Peyer's patch (tissue), 4 donors: Measurements from ENCODE around the gene FBXO36. TPM values are rescaled to one million over a fixed set of nuclear protein-coding genes. Genes with fewer than 3 reads are reported as not detected.

Experiments used
- DNase-seq, 3 donors: peaks; one replicate each; pipeline ENCODE4 v3.0.0-alpha.2; 2017 to 2019
- H3K27ac ChIP-seq, 4 donors: fragments of 200-600 bp; sonication (generic); one replicate each; pipeline ENCODE4 v1.5.1; 2016 to 2019
- H3K27me3 ChIP-seq, 2 donors: fragments of 200-600 bp; sonication (generic); one replicate each; pipeline ENCODE4 v1.5.1; 2019
- H3K36me3 ChIP-seq, 3 donors: fragments of 200-600 bp; sonication (generic); one replicate each; pipeline ENCODE4 v1.5.1; 2016 to 2019
- H3K4me1 ChIP-seq, 4 donors: fragments of 200-600 bp; sonication (generic); one replicate each; pipeline ENCODE4 v1.5.1; 2016 to 2019
- H3K4me3 ChIP-seq, 4 donors: fragments of 200-600 bp; sonication (generic); 1 replicate in 3 of 4; 2 replicates in 1 of 4; pipeline ENCODE4 v1.5.1; 2016 to 2019; ENCODE audit warnings: mild to moderate bottlenecking in 1 of 4
- H3K9me3 ChIP-seq, 4 donors: fragments of 200-600 bp; sonication (generic); one replicate each; pipeline ENCODE4 v1.5.1; 2016 to 2019; ENCODE audit warnings: mild to moderate bottlenecking in 1 of 4
- POLR2A ChIP-seq, 2 donors: fragments of 450-650 bp; IDR thresholded peaks; one replicate each; pipeline ENCODE4 v1.5.1; 2017; ENCODE audit warnings: antibody characterized with exemption in 2 of 2, mild to moderate bottlenecking in 2 of 2, moderate library complexity in 2 of 2
- total RNA-seq, 4 donors: library from RNA; depleted of rRNA; stranded (reverse); fragments of >200 nt; gene quantifications; one replicate each; pipeline ENCODE4 v1.1.0, GENCODE V29; 2016
- TF ChIP-seq, protein P1 (sequence below), 6 experiments: fragments of 450-650 bp in 4 of 6; fragments of 200-600 bp in 2 of 6; sonication (generic) in 1 of 6; IDR thresholded peaks; one replicate each; pipeline ENCODE4 v1.5.1; 2017 to 2019; ENCODE audit warnings: antibody characterized with exemption in 6 of 6, mild to moderate bottlenecking in 3 of 6, moderate library complexity in 1 of 6

The FBXO36 gene
- total RNA-seq, 4 donors from 2014 or later = 0.94 to 2.7 (median 2.6) TPM; not detected in 1

- Histone ChIP-seq H3K27me3 (no peaks in the 10 kb centered on the region), H3K4me3 (no peak overlapping the region), H3K36me3 (peaks cover 0 to 42% (median 0%) of the 10 kb centered on the region in 3 donors), H3K9me3 (no peaks in the 10 kb centered on the region), H3K4me1 (no peaks in the 10 kb centered on the region), H3K27ac (no peak overlapping the region)
- TF ChIP-seq POLR2A (IDR thresholded peaks at IDR 0.05) = no peak
- TF ChIP-seq, protein P1, sequence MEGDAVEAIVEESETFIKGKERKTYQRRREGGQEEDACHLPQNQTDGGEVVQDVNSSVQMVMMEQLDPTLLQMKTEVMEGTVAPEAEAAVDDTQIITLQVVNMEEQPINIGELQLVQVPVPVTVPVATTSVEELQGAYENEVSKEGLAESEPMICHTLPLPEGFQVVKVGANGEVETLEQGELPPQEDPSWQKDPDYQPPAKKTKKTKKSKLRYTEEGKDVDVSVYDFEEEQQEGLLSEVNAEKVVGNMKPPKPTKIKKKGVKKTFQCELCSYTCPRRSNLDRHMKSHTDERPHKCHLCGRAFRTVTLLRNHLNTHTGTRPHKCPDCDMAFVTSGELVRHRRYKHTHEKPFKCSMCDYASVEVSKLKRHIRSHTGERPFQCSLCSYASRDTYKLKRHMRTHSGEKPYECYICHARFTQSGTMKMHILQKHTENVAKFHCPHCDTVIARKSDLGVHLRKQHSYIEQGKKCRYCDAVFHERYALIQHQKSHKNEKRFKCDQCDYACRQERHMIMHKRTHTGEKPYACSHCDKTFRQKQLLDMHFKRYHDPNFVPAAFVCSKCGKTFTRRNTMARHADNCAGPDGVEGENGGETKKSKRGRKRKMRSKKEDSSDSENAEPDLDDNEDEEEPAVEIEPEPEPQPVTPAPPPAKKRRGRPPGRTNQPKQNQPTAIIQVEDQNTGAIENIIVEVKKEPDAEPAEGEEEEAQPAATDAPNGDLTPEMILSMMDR (IDR thresholded peaks at IDR 0.05) = no peak
- no peak for DNase-seq
Observed at GRCh38 chr2:229879191-229879950, 42.9 kb upstream of the FBXO36 start.

- peaks cover 0 to 42% (median 0%) of the 10 kb centered on the region in 3 donors for H3K36me3 ChIP-seq
- peaks cover 0 to 4% (median 0%) of the 10 kb centered on the region in 4 donors for H3K4me1 ChIP-seq
- H3K4me3 ChIP-seq = no peak overlapping the region
- H3K27me3 ChIP-seq = no peaks in the 10 kb centered on the region
- no peak overlapping the region for H3K27ac ChIP-seq
- H3K9me3 ChIP-seq = no peaks in the 10 kb centered on the region
- TF ChIP-seq, protein P1 (IDR thresholded peaks at IDR 0.05) = no peak
- TF ChIP-seq POLR2A (IDR thresholded peaks at IDR 0.05) = no peak
- DNase-seq = no peak
Observed at GRCh38 chr2:229880892-229881586, 41.3 kb upstream of the FBXO36 start.

- no peak for DNase-seq
- TF ChIP-seq, protein P1 (IDR thresholded peaks at IDR 0.05) = no peak
- TF ChIP-seq POLR2A (IDR thresholded peaks at IDR 0.05) = no peak
- H3K9me3 ChIP-seq = no peaks in the 10 kb centered on the region
- no peaks in the 10 kb centered on the region for H3K27me3 ChIP-seq
- H3K27ac ChIP-seq = no peak overlapping the region
- H3K36me3 ChIP-seq = peaks cover 0 to 31% (median 0%) of the 10 kb centered on the region in 3 donors
- H3K4me1 ChIP-seq = peaks cover 0 to 4% (median 0%) of the 10 kb centered on the region in 4 donors
- H3K4me3 ChIP-seq = no peak overlapping the region
Observed at GRCh38 chr2:229882583-229882982, 39.7 kb upstream of the FBXO36 start.

- no peak for TF ChIP-seq POLR2A (IDR thresholded peaks at IDR 0.05)
- TF ChIP-seq, protein P1 (IDR thresholded peaks at IDR 0.05) = no peak
- no peak overlapping the region for H3K27ac ChIP-seq
- peaks cover 0 to 4% (median 0%) of the 10 kb centered on the region in 4 donors for H3K4me1 ChIP-seq
- no peaks in the 10 kb centered on the region for H3K9me3 ChIP-seq
- H3K36me3 ChIP-seq = peaks cover 0 to 6% (median 0%) of the 10 kb centered on the region in 3 donors
- H3K4me3 ChIP-seq = no peak overlapping the region
- DNase-seq = no peak
- H3K27me3 ChIP-seq = no peaks in the 10 kb centered on the region
Observed at GRCh38 chr2:229884775-229885699, 37.3 kb upstream of the FBXO36 start.

GRCh38 chr2:229887441-229887840 is 34.9 kb upstream of the FBXO36 start:
- Histone ChIP-seq H3K4me3 (no peak overlapping the region), H3K9me3 (no peaks in the 10 kb centered on the region), H3K36me3 (no peaks in the 10 kb centered on the region), H3K4me1 (peaks cover 0 to 4% (median 0%) of the 10 kb centered on the region in 4 donors), H3K27me3 (no peaks in the 10 kb centered on the region), H3K27ac (no peak overlapping the region)
- DNase-seq = no peak
- TF ChIP-seq, protein P1 (IDR thresholded peaks at IDR 0.05) = no peak
- TF ChIP-seq POLR2A (IDR thresholded peaks at IDR 0.05) = no peak
